ENCODE data around the gene ERG.

Gene ERG

DNA sequence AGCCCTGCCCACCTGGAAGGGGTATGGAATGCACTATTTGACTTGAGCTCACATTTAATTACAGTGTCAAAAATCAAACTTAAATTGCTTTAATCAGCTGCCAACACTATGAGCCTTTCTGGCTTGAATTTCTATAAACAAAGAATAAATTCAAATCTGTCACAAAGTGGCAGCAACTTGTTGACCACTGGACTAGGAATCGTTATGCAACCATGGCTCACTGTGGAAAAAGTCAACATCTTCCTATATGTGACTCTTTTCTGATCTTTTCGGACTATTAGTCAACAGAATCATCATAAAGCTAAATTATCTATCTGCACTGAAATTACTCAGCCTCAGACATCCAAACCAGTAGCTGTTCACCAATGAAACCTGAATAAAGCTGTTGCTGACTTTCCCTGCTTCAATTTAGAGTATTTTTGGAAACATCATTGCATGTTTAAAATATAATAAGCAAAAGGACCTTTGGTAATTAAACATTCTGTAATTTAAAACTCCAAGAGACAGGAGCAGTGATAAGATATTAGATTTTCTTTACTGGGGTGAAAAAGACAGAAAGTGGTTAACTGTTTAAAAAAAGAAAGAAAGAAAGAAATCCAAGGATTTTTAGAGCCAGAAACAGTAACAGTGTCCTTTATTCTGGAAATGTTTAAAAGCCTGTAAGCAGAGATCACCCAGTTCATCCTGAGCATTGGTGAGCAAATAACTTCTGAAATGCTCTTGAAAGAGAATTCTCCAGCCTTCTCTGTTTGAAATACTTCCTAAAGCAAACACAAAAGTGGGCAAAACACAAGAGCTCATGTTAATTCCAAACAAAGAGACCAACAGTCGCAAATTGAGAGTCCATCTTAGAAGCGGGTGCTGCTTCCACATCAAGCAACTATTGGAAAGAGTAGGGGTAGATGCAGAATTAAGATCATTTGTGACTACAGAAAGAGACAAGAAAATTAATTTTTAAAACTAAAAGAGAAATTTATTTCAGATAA lies 26.2 kb upstream of the ERG start:
- H3K27ac ChIP-seq, result no peak overlapping the region
- no peak overlapping the region for H3K4me2 ChIP-seq (ENCODE audit: low read length)
- TF ChIP-seq, protein P1, sequence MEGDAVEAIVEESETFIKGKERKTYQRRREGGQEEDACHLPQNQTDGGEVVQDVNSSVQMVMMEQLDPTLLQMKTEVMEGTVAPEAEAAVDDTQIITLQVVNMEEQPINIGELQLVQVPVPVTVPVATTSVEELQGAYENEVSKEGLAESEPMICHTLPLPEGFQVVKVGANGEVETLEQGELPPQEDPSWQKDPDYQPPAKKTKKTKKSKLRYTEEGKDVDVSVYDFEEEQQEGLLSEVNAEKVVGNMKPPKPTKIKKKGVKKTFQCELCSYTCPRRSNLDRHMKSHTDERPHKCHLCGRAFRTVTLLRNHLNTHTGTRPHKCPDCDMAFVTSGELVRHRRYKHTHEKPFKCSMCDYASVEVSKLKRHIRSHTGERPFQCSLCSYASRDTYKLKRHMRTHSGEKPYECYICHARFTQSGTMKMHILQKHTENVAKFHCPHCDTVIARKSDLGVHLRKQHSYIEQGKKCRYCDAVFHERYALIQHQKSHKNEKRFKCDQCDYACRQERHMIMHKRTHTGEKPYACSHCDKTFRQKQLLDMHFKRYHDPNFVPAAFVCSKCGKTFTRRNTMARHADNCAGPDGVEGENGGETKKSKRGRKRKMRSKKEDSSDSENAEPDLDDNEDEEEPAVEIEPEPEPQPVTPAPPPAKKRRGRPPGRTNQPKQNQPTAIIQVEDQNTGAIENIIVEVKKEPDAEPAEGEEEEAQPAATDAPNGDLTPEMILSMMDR (IDR thresholded peaks at IDR 0.05), result no peak
- no peaks in the 10 kb centered on the region for H3K36me3 ChIP-seq (ENCODE audit: control insufficient read depth, insufficient read depth, low read length)
- H3K27me3 ChIP-seq (ENCODE audit: control insufficient read depth, insufficient read depth, low read length), result no peaks in the 10 kb centered on the region
- no peaks in the 10 kb centered on the region for H3K4me1 ChIP-seq
- H3K9ac ChIP-seq, result no peak overlapping the region
- no peaks in the 10 kb centered on the region for H3K9me3 ChIP-seq (ENCODE audit: control insufficient read depth, low read length)
- no peaks in the 10 kb centered on the region for H3K79me2 ChIP-seq
- H2AFZ ChIP-seq, result no peak overlapping the region
- H3K4me3 ChIP-seq (ENCODE audit: low read depth, low read length), result no peak overlapping the region

DNA sequence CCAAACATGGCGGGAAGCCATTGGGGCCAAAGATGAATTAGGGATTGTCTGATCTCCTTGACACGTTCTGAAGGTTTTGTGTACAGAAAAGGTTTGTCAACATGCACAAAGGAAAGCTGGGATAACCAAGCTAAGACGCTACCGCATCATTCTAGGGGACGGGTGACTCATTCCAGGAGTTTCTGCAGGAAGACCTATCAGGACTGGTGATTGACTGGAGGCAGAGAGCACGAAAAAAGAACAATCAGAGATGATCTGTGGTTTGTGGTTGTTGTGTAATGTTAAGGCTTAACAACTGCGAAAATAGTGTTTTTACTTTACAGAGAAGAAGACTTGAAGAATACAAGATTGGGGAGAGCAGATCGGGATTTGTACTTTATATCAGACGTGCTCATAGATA lies 22.2 kb upstream of the ERG start:
- no peaks in the 10 kb centered on the region for H3K9me3 ChIP-seq (ENCODE audit: control insufficient read depth, low read length)
- no peak overlapping the region for H2AFZ ChIP-seq
- H3K4me3 ChIP-seq (ENCODE audit: low read depth, low read length), result no peak overlapping the region
- H3K9ac ChIP-seq, result no peak overlapping the region
- H3K36me3 ChIP-seq (ENCODE audit: control insufficient read depth, insufficient read depth, low read length), result no peaks in the 10 kb centered on the region
- H3K4me1 ChIP-seq, result no peaks in the 10 kb centered on the region
- H3K27me3 ChIP-seq (ENCODE audit: control insufficient read depth, insufficient read depth, low read length), result no peaks in the 10 kb centered on the region
- no peaks in the 10 kb centered on the region for H3K79me2 ChIP-seq
- H3K27ac ChIP-seq, result no peak overlapping the region
- no peak overlapping the region for H3K4me2 ChIP-seq (ENCODE audit: low read length)
- TF ChIP-seq, protein P1 (IDR thresholded peaks at IDR 0.05), result no peak

DNA sequence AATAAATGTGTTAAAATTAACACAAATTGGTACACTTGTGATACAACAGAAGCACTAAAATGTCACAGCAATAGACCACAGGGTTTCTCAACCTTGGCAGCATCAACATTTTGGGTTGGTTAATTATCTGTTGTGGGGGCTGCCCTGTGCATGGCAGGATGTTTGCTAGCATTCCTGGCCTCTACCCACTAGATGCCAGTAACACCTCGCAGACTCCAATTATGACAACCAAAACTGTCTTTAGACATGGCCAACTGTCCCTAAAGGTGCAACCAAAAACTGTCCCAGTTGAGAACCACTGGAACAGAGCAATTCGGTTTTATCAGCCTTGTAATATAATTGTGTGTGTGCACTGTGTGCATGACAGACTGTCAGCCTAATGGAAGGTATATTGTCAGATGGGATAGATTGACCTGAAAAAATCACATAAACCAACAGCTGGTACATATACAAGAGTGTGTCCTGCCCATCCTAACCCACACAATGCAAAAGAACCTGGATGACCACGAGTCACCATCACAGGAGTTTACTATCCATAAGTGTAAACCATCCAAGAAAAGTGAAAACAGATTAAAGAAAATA lies 13.5 kb upstream of the ERG start:
- no peak overlapping the region for H3K27ac ChIP-seq
- H3K36me3 ChIP-seq (ENCODE audit: control insufficient read depth, insufficient read depth, low read length), result no peaks in the 10 kb centered on the region
- H3K79me2 ChIP-seq, result no peaks in the 10 kb centered on the region
- no peaks in the 10 kb centered on the region for H3K4me1 ChIP-seq
- peaks cover 5% of the 10 kb centered on the region for H3K9me3 ChIP-seq (ENCODE audit: control insufficient read depth, low read length)
- H2AFZ ChIP-seq, result no peak overlapping the region
- no peak overlapping the region for H3K9ac ChIP-seq
- TF ChIP-seq, protein P1 (IDR thresholded peaks at IDR 0.05), result no peak
- H3K4me3 ChIP-seq (ENCODE audit: low read depth, low read length), result no peak overlapping the region
- H3K4me2 ChIP-seq (ENCODE audit: low read length), result no peak overlapping the region
- no peaks in the 10 kb centered on the region for H3K27me3 ChIP-seq (ENCODE audit: control insufficient read depth, insufficient read depth, low read length)

DNA sequence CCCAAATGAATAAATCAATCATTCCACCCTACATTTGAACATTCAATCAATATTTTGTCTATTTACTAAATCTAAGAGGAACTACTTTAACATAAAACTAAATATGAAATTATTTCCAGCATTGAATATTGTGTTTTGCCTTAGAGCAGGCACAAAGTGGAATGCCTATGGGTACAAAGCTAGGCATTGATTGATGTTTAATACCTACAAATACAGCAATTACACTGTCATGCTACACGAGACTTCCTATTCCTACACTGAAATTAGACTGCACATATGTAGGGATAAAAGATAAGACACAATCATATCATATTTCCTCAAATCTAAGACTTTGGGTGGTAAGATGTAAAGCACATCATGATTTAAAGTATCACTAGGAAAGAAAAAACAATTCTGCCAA lies 12.9 kb upstream of the ERG start:
- Histone ChIP-seq H3K4me1 (no peaks in the 10 kb centered on the region), H3K27ac (no peak overlapping the region), H3K4me3 (ENCODE audit: low read depth, low read length) (no peak overlapping the region), H2AFZ (no peak overlapping the region), H3K9ac (no peak overlapping the region), H3K9me3 (ENCODE audit: control insufficient read depth, low read length) (peaks cover 5% of the 10 kb centered on the region), H3K79me2 (no peaks in the 10 kb centered on the region), H3K36me3 (ENCODE audit: control insufficient read depth, insufficient read depth, low read length) (no peaks in the 10 kb centered on the region), H3K27me3 (ENCODE audit: control insufficient read depth, insufficient read depth, low read length) (no peaks in the 10 kb centered on the region), H3K4me2 (ENCODE audit: low read length) (no peak overlapping the region)
- TF ChIP-seq, protein P1 (IDR thresholded peaks at IDR 0.05), result no peak

Data from parathyroid adenoma (tissue), 2 donors.